ENCODE measurements around the gene LRMDA. TPM values are rescaled to one million over a fixed set of nuclear protein-coding genes. Genes with fewer than 3 reads are reported as not detected.
"Not testable (repeated sequence)": the region's sequence is repeated elsewhere in the genome, so short reads cannot be mapped to it uniquely, and the experiment has no call there.

The LRMDA gene
- total RNA-seq, 2 donors from 2014 or later, result not detected

- Mint-ChIP-seq H3K9me3 (peaks cover 5 to 6% of the 10 kb centered on the region in 2 donors), H3K36me3 (no peaks in the 10 kb centered on the region), H3K27ac (no peak overlapping the region)
- ATAC-seq (no peak), DNase-seq (ENCODE audit: low spot score in 2 of 2) (no peak)
These were observed 1066.2 kb downstream of the LRMDA start for GRCh38 chr10:76497666-76498065.

DNA sequence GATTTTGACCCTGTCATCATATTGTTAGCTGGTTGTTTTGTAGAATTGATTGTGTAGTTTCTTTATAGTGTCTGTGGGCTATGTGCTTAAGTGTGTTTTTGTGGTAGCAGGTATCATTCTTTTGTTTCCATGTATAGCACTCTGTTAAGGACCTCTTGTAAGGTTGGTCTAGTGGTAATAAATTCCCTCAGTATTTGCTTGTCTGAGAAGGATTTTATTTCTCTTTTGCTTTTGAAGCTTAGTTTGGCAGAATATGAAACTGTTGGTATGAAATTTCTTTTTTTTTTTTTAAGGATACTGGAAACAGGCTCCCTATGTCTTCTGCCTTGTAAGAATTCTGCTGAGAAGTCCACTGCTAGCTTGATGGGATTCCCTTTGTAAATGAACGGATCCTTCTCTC is 1073.4 kb downstream of the LRMDA start:
- peaks cover 0 to 12% of the 10 kb centered on the region in 2 donors for H3K36me3 Mint-ChIP-seq
- DNase-seq (ENCODE audit: low spot score in 2 of 2), result no peak
- no peak overlapping the region for H3K27ac Mint-ChIP-seq
- peaks cover 18 to 20% of the 10 kb centered on the region in 2 donors for H3K9me3 Mint-ChIP-seq
- no peak for ATAC-seq

GRCh38 chr10:76509446-76509845 is 1078.0 kb downstream of the LRMDA start:
- H3K36me3 Mint-ChIP-seq, result peaks cover 0 to 9% of the 10 kb centered on the region in 2 donors

GRCh38 chr10:76514321-76514720 is 1082.9 kb downstream of the LRMDA start:
- no peak overlapping the region for H3K27ac Mint-ChIP-seq
- no peaks in the 10 kb centered on the region for H3K36me3 Mint-ChIP-seq
- no peak for DNase-seq (ENCODE audit: low spot score in 2 of 2)
- H3K9me3 Mint-ChIP-seq, result no peaks in the 10 kb centered on the region
- ATAC-seq, result no peak

More at GRCh38 chr10:76509446-76509845, 1078.0 kb downstream of the LRMDA start:
- peaks cover 9 to 17% of the 10 kb centered on the region in 2 donors for H3K9me3 Mint-ChIP-seq
- no peak overlapping the region for H3K27ac Mint-ChIP-seq
- DNase-seq (ENCODE audit: low spot score in 2 of 2), result no peak
- no peak for ATAC-seq

DNA sequence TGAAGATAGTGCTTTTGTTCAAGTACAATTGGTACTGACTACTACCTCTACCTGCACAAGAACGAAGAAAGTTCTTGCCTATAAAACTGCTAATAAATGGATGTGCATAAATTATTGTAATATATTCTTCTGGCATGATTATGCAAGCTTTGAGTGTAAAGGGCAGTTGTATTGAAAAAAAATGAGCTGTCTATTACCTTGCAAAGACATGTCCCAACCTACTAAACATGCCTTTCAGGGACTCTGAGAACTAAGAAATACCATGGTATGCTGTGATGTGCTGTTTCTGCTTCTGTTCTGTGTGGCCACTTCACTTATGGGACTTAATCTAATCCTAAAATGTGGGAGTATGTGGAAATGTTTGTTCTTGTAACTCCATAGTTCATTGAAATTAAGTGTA is 1083.4 kb downstream of the LRMDA start:
- DNase-seq (ENCODE audit: low spot score in 2 of 2), result no peak
- no peaks in the 10 kb centered on the region for H3K36me3 Mint-ChIP-seq
- no peak overlapping the region for H3K27ac Mint-ChIP-seq
- no peak for ATAC-seq
- H3K9me3 Mint-ChIP-seq, result no peaks in the 10 kb centered on the region

DNA sequence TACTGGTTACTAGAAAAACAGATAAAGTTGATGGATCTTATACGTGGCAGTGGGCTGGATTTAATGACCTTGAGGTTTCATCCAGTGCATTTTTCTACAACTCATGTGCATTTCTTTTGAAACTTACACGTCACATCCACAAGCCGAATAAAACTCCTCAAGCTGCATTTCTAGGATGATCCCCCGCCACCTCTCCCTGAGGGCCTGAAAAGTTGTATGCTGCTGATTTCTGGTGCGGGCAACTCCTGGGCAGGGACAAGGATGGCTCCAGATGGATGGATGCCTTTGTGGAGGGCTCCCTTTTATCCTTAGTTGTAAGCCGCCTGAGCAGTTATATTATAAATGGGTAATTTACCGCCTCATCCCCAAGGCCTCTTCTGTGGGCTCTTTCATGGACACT is 1091.1 kb downstream of the LRMDA start:
- H3K27ac Mint-ChIP-seq, result no peak overlapping the region

DNA sequence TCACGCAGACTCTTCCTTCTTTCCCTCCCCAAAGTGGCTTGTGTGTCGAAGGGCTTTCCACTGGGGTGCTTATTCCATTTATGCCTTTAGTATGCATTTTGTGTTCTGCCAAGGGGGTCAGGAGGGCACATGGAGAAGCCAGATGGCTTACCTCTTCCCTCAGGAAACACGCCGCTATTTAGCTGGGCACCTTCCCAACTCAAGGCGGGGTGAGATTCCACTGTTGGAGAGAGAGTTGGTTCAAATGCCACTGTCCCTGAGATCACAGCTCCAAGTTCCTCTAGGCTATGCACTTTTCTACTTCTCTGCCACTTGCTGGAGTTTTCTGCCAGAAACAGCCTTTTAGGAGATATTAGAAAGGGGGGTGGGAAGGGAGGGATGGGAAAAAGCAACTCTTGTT is 1091.8 kb downstream of the LRMDA start:
- no peak overlapping the region for H3K27ac Mint-ChIP-seq
- H3K9me3 Mint-ChIP-seq, result peaks cover 0 to 4% of the 10 kb centered on the region in 2 donors
- DNase-seq (ENCODE audit: low spot score in 2 of 2) (no peak), ATAC-seq (no peak)
- H3K36me3 Mint-ChIP-seq, result no peaks in the 10 kb centered on the region

More for the DNA sequence above, 1091.1 kb downstream of the LRMDA start:
- DNase-seq (ENCODE audit: low spot score in 2 of 2) (no peak), ATAC-seq (no peak)
- peaks cover 0 to 4% of the 10 kb centered on the region in 2 donors for H3K9me3 Mint-ChIP-seq
- H3K36me3 Mint-ChIP-seq, result no peaks in the 10 kb centered on the region

GRCh38 chr10:76523791-76524351 is 1092.4 kb downstream of the LRMDA start:
- ATAC-seq (no peak), DNase-seq (ENCODE audit: low spot score in 2 of 2) (no peak)
- Mint-ChIP-seq H3K36me3 (no peaks in the 10 kb centered on the region), H3K9me3 (peaks cover 0 to 4% of the 10 kb centered on the region in 2 donors), H3K27ac (no peak overlapping the region)

DNA sequence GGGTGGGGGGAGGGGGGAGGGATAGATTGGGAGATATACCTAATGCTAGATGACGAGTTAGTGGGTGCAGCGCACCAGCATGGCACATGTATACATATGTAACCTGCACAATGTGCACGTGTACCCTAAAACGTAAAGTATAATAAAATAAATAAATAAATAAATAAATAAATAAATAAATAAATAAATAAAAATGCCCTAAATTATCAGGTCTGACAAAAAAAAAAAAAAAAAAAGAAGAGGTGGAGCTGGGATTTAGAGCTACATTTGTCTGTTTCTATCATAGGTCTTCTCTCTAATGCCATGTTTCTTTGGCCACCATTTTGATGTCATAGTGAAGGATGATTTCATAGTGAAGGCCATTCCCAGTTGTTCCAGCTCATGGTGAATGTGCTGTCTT is 1095.4 kb downstream of the LRMDA start:
- DNase-seq (ENCODE audit: low spot score in 2 of 2); H3K27ac Mint-ChIP-seq; ATAC-seq; H3K36me3 Mint-ChIP-seq: not testable (repeated sequence)
- H3K9me3 Mint-ChIP-seq, result peaks cover 0 to 20% of the 10 kb centered on the region in 2 donors

DNA sequence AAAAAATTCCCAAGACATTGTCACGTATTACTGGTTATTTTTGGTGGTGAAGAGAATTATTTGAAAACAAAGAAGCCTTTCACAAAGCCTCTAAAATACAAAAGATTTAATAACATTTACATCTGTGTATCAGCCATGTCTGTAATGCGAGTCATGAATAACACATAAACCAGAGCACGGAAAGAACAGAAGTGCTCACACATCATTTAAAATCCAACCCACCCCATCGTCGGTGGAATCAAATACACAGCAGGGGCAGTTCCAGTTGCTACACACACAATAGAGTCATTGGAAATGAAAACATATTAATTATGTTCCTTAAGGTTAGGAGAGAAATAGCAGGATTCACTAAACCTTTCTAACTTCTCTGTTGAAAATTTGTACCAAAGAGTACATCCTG is 1108.9 kb downstream of the LRMDA start:
- ATAC-seq (no peak), DNase-seq (ENCODE audit: low spot score in 2 of 2) (no peak)
- Mint-ChIP-seq H3K9me3 (no peaks in the 10 kb centered on the region), H3K36me3 (no peaks in the 10 kb centered on the region), H3K27ac (no peak overlapping the region)

GRCh38 chr10:76540786-76541185 is 1109.4 kb downstream of the LRMDA start:
- Mint-ChIP-seq H3K36me3 (no peaks in the 10 kb centered on the region), H3K27ac (no peak overlapping the region), H3K9me3 (no peaks in the 10 kb centered on the region)
- ATAC-seq (no peak), DNase-seq (ENCODE audit: low spot score in 2 of 2) (no peak)

DNA sequence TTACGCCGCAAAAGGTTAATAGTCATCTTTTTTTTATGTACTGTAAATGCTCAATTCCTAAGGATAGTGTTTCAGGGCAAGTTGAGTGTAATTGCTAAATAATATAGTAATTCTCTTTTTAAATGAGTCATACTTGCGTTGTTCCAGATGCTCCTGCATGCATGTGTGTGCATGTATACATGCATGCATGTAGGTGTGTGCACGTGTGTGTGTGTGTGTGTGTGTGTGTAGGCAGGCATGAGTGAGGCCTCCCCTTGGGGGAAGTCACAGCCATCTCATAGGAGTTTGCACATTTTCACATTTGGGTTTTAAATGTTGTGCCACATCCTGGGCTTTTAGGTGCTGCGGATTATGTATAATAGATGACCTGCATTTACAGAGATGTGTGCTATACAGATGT is 1110.4 kb downstream of the LRMDA start:
- ATAC-seq (no peak), DNase-seq (ENCODE audit: low spot score in 2 of 2) (no peak)
- H3K9me3 Mint-ChIP-seq, result no peaks in the 10 kb centered on the region

DNA sequence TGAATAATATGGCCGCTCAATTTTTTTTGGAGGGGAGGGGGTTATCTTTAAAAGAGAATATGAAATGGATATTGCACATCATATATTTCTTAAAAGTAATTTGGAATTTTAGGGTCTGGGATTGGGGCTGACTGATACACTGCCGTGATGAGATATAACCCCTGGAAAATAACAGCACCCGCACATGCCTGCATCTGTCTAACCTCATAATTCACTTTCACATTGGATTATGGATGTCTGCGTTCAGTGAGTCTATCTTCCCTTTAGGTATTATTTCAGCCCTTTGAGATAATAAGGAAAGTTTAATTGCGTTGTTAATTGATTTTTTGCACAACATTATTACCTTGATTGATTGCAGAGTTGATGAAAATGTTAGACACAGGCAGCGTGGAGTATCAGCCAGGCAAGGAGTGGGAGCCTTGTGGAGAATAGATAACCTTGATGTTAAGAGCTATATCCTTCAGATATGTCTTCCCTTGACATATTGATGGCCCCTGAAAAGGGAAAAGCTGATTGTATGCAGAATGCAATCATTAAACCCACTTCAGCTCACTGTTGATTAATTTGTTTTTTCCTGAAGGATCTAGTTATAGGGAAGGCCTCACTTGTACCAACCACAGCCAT is 1111.0 kb downstream of the LRMDA start:
- no peak for DNase-seq (ENCODE audit: low spot score in 2 of 2)
- no peak for ATAC-seq
- Mint-ChIP-seq H3K27ac (no peak overlapping the region), H3K36me3 (no peaks in the 10 kb centered on the region), H3K9me3 (no peaks in the 10 kb centered on the region)

More for the DNA sequence above, 1110.4 kb downstream of the LRMDA start:
- Mint-ChIP-seq H3K36me3 (no peaks in the 10 kb centered on the region), H3K27ac (no peak overlapping the region)

DNA sequence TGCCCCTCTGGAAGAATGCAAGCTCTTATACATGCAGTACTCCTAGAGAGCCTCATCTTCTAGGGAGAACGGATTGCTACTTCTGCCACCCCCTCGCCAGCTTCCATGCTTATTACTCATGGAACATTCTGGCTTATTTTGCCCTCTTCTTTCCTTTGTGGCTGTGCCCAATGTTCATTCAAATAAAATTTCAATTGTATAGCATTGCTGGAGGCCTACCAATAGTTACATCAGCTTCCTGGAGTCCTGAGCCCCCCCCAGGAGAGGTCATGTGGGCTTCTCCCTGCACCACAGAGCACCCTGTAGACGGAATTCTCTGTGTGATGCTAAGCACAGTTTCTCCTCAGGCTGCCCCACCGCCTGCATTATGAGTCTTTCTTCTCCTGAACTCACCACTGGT is 1112.2 kb downstream of the LRMDA start:
- ATAC-seq, result no peak
- DNase-seq (ENCODE audit: low spot score in 2 of 2), result no peak

GRCh38 chr10:76544789-76545188 is 1113.4 kb downstream of the LRMDA start:
- no peaks in the 10 kb centered on the region for H3K9me3 Mint-ChIP-seq
- H3K27ac Mint-ChIP-seq, result no peak overlapping the region
- no peak for DNase-seq (ENCODE audit: low spot score in 2 of 2)
- ATAC-seq, result no peak
- H3K36me3 Mint-ChIP-seq, result no peaks in the 10 kb centered on the region

More for the DNA sequence above, 1112.2 kb downstream of the LRMDA start:
- H3K27ac Mint-ChIP-seq, result no peak overlapping the region
- H3K9me3 Mint-ChIP-seq, result no peaks in the 10 kb centered on the region
- no peaks in the 10 kb centered on the region for H3K36me3 Mint-ChIP-seq

DNA sequence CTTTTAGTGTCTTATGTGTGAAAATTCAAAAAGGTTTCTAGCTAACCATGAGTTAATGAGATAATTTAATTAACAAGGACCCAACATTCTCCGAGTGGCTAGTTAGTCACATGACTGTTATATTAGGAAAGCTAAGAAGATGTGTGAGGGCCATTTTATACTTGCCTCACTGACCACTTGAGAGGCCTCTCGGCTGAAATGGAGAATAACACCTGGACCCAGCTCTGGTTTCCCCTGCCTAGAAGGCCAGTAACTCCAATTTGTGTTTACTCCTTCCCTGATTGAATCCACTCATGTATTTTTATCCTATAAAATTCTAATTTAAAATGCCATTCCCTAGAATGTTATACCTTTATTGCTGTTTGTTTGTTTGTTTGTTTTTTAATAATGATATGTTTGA is 1115.0 kb downstream of the LRMDA start:
- Mint-ChIP-seq H3K36me3 (no peaks in the 10 kb centered on the region), H3K9me3 (no peaks in the 10 kb centered on the region), H3K27ac (no peak overlapping the region)
- ATAC-seq, result no peak
- DNase-seq (ENCODE audit: low spot score in 2 of 2), result no peak

DNA sequence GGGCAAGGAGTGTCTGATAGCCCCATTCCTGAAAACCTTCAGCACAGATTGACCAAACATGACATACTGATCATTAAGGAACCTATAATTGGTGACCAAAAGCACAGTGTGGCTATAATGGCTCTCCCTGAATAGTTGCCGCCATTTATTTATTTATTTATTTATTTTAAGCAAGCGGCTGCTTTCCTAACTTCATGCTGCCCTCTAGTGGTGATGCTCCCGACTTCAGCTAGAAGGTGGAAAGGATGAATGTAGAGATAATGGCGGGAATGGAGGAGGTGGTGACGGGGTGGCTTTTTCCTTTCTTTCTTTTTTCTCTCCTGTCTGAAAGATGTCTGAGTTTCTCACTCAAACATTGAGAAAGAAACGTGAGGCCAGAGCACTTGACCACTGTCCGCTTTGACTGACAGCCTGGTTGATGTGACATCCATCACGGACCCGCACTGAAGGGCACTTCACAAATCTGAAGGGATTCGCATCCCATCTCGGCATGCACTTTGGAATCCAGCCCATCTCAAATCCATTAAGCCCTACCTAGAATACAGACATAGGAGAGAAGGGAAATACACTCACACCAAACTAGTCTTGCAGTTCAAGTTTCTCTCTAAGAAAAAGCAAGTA is 1116.0 kb downstream of the LRMDA start:
- ATAC-seq (peak in 1 of 2 donors; percentile 41), DNase-seq (ENCODE audit: low spot score in 2 of 2) (peak in 1 of 2 donors; percentile 73)
- no peaks in the 10 kb centered on the region for H3K9me3 Mint-ChIP-seq
- H3K27ac Mint-ChIP-seq, result no peak overlapping the region
- H3K36me3 Mint-ChIP-seq, result no peaks in the 10 kb centered on the region

DNA sequence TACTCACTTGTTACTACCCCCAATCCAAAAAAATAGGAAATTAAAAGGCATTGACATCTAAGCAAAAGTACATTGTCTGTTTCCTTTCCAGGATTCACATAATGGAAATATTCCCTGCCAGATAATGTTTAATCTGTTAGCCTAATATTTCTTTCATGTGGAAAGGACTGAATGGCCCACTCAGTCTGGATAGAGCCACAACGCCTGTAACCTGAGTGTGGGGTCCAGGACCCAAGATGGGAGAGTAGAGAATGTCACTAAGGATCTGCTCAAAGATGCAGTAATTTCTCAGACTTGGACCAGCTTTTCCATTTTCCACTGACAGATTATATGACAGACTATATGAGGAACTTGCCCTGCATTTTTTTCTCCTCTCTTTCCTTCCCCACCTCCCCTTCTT is 1117.3 kb downstream of the LRMDA start:
- Mint-ChIP-seq H3K27ac (no peak overlapping the region), H3K36me3 (no peaks in the 10 kb centered on the region), H3K9me3 (no peaks in the 10 kb centered on the region)
- DNase-seq (ENCODE audit: low spot score in 2 of 2) (no peak), ATAC-seq (no peak)
